Chondrocyte (in vitro differentiated cells): ENCODE data around the gene SEC61B. TPM values are rescaled to one million over a fixed set of nuclear protein-coding genes. Genes with fewer than 3 reads are reported as not detected.

Source experiments
- DNase-seq: peaks from one replicate; pipeline ENCODE4 v3.0.0; 2021; ENCODE audit warnings: mixed read lengths, low spot score
- H3K27ac Mint-ChIP-seq: one replicate; pipeline ENCODE4 v1.8.0; 2021; ENCODE audit warnings: mild to moderate bottlenecking, moderate library complexity, mixed read lengths; ENCODE audit not compliant: unreplicated experiment
- H3K27me3 Mint-ChIP-seq: 2 replicates; pipeline ENCODE4 v1.8.0; 2021; ENCODE audit warnings: low read depth, mixed read lengths
- H3K36me3 Mint-ChIP-seq: 2 replicates; pipeline ENCODE4 v1.8.0; 2021; ENCODE audit warnings: low read depth, mixed read lengths
- H3K4me1 Mint-ChIP-seq: 2 replicates; pipeline ENCODE4 v1.8.0; 2021; ENCODE audit warnings: low read depth, mild to moderate bottlenecking, mixed read lengths
- H3K4me3 Mint-ChIP-seq: one replicate; pipeline ENCODE4 v1.8.0; 2021; ENCODE audit warnings: mild to moderate bottlenecking, moderate library complexity, mixed read lengths; ENCODE audit not compliant: unreplicated experiment
- H3K9me3 Mint-ChIP-seq: 2 replicates; pipeline ENCODE4 v1.8.0; 2021; ENCODE audit warnings: low read depth, mixed read lengths
- total RNA-seq: library from RNA; stranded (reverse); gene quantifications from 3 replicates; pipeline ENCODE4 v1.2.1, GENCODE V29; 2021
- TF ChIP-seq, protein P1 (sequence below): fragments of 200-600 bp; sonication (generic); IDR thresholded peaks from 2 replicates; pipeline ENCODE4 v1.5.0; 2021; ENCODE audit warnings: antibody characterized with exemption, mild to moderate bottlenecking, moderate library complexity

SEC61B gene
- total RNA-seq, 1 donor from 2014 or later, result 167 TPM

GRCh38 chr9:99230206-99230605 is 8.1 kb downstream of the SEC61B start:
- TF ChIP-seq, protein P1, sequence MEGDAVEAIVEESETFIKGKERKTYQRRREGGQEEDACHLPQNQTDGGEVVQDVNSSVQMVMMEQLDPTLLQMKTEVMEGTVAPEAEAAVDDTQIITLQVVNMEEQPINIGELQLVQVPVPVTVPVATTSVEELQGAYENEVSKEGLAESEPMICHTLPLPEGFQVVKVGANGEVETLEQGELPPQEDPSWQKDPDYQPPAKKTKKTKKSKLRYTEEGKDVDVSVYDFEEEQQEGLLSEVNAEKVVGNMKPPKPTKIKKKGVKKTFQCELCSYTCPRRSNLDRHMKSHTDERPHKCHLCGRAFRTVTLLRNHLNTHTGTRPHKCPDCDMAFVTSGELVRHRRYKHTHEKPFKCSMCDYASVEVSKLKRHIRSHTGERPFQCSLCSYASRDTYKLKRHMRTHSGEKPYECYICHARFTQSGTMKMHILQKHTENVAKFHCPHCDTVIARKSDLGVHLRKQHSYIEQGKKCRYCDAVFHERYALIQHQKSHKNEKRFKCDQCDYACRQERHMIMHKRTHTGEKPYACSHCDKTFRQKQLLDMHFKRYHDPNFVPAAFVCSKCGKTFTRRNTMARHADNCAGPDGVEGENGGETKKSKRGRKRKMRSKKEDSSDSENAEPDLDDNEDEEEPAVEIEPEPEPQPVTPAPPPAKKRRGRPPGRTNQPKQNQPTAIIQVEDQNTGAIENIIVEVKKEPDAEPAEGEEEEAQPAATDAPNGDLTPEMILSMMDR, result no peak

DNA sequence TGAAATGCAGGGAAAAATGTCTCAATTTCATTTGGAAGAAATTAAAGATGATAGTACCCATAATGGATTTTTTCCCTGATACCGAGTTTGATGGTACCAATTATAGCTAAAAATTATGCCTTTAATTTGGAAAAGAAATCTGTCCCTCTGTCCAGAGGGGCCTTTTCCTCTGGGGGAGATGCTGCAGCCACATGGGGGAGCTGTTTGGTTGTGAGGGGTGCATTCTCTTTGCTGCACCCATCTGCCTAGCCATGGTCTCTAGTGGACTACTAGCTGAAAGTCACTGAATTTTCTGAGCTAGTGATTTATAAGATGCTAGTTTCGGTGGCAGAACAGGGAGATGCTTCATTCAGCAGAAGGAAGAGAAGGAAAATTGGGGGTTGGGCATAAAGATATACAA is 9.6 kb downstream of the SEC61B start:
- TF ChIP-seq, protein P1, result peak; percentile 70
- no peak overlapping the region for H3K27ac Mint-ChIP-seq
- no peaks in the 10 kb centered on the region for H3K9me3 Mint-ChIP-seq

More at GRCh38 chr9:99230206-99230605, 8.1 kb downstream of the SEC61B start:
- H3K4me3 Mint-ChIP-seq, result no peak overlapping the region
- no peak overlapping the region for H3K27ac Mint-ChIP-seq
- no peaks in the 10 kb centered on the region for H3K9me3 Mint-ChIP-seq
- H3K4me1 Mint-ChIP-seq, result peaks cover 10% of the 10 kb centered on the region
- no peak for DNase-seq
- H3K27me3 Mint-ChIP-seq, result no peaks in the 10 kb centered on the region
- peaks cover 27% of the 10 kb centered on the region for H3K36me3 Mint-ChIP-seq

DNA sequence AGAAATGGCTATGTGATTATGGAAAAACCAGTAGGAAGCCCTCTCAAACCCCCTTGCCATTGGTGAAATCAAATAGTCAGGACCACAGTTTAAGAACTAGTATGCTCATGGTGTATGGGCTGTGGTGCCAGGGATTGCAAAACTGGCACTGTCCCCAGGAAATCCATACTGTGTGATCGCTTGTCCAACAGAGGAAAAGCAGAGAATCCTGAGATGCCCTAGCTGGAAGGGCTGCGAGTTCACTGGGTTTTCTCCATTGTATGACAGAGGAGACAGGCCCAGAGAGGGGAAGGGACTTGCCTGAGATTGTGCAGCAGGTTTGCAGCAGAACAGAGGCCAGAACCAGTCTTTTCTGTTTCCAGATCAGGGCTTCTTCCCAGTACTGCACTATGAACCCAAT is 12.5 kb downstream of the SEC61B start:
- peaks cover 19% of the 10 kb centered on the region for H3K36me3 Mint-ChIP-seq
- no peak for DNase-seq
- H3K4me1 Mint-ChIP-seq, result peaks cover 7% of the 10 kb centered on the region
- no peaks in the 10 kb centered on the region for H3K27me3 Mint-ChIP-seq
- no peaks in the 10 kb centered on the region for H3K9me3 Mint-ChIP-seq
- no peak overlapping the region for H3K27ac Mint-ChIP-seq
- TF ChIP-seq, protein P1, result no peak
- no peak overlapping the region for H3K4me3 Mint-ChIP-seq

More for the DNA sequence above, 9.6 kb downstream of the SEC61B start:
- Mint-ChIP-seq H3K4me1 (no peaks in the 10 kb centered on the region), H3K36me3 (peaks cover 25% of the 10 kb centered on the region), H3K27me3 (no peaks in the 10 kb centered on the region), H3K4me3 (no peak overlapping the region)
- DNase-seq, result no peak

- Mint-ChIP-seq H3K4me1 (peaks cover 7% of the 10 kb centered on the region), H3K9me3 (no peaks in the 10 kb centered on the region), H3K4me3 (no peak overlapping the region), H3K27me3 (no peaks in the 10 kb centered on the region), H3K27ac (no peak overlapping the region), H3K36me3 (peaks cover 19% of the 10 kb centered on the region)
- TF ChIP-seq, protein P1, result no peak
- no peak for DNase-seq
Measured at GRCh38 chr9:99235069-99235468, 13.0 kb downstream of the SEC61B start.

DNA sequence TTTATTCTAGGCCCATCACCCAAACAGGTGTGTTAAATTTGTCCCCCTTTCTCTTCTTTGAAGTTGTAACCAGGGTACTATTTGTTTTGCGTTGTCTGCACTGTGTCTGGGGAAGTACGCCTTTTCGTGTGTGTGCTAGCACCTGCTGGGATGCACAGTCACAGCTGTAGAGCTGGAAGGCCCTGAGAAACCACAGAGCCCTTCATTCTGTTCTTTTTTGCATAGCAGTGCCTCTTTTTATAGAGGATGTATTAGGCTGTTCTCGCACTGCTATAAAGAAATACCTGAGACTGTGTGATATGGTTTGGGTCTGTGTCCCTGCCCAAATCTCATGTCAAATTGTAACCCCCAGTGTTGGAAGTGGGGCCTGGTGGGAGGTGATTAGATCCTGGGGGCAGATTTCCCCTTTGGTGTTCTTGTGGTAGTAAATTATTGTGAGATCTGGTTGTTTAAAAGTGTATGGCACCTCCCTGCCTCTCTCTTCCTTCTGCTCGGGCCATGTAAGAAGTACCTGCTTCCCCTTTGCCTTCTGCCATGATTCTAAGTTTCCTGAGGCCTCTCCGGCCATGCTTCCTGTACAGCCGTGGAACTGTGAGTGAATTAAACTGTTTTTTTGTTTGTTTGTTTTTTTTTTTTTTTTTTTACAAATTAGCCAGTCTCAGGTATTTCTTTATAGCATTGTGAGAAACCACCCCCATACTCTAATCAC is 14.0 kb downstream of the SEC61B start:
- TF ChIP-seq, protein P1, result no peak
- H3K4me3 Mint-ChIP-seq, result no peak overlapping the region
- no peaks in the 10 kb centered on the region for H3K9me3 Mint-ChIP-seq
- H3K4me1 Mint-ChIP-seq, result peaks cover 7% of the 10 kb centered on the region
- no peaks in the 10 kb centered on the region for H3K27me3 Mint-ChIP-seq
- DNase-seq, result no peak
- no peak overlapping the region for H3K27ac Mint-ChIP-seq
- H3K36me3 Mint-ChIP-seq, result peaks cover 13% of the 10 kb centered on the region
